Testis (tissue), 2 donors: ENCODE data around the gene ANKRD35.
"Not testable (repeated sequence)": the region's sequence is repeated elsewhere in the genome, so short reads cannot be mapped to it uniquely, and the experiment has no call there.

Source experiments
- CTCF ChIP-seq, 3 experiments: fragments of 450-650 bp in 2 of 3; fragments of 200-600 bp in 1 of 3; sonication (generic) in 1 of 3; IDR thresholded peaks; one replicate each; pipeline ENCODE4 v1.5.1; 2016 to 2019; ENCODE audit warnings: antibody characterized with exemption in 3 of 3, mild to moderate bottlenecking in 2 of 3, moderate library complexity in 1 of 3
- POLR2A ChIP-seq: fragments of 450-650 bp; IDR thresholded peaks from one replicate; pipeline ENCODE4 v1.6.1; 2017; ENCODE audit warnings: antibody characterized with exemption, mild to moderate bottlenecking, moderate library complexity

GRCh38 chr1:145818095-145818494 lies 67.6 kb downstream of the ANKRD35 start:
- TF ChIP-seq POLR2A; CTCF (IDR thresholded peaks at IDR 0.05): not testable (repeated sequence)
